ENCODE measurements around the gene ANK2. TPM values are rescaled to one million over a fixed set of nuclear protein-coding genes. Genes with fewer than 3 reads are reported as not detected.

Gene ANK2
- total RNA-seq, 2 experiments from 2014 or later = 1.7 to 3.2 TPM

DNA sequence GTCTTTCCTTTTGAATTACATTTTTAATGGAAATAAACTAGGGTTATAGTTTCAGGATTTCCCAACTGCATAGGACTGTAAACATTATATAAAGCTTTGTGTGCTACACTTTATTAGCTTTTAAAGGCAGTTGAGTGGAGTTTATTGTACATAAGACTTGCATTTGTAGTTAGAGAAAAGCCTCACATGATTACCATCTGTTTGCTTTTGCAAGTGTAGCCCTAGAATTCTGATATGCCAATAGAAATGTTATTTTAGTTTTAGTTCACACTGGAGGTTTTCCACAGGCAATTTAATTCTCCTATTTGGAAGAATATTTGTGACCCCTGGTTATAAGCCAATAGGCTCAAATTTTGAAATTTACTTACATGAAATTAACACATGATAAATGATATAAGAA, 41.3 kb upstream of the ANK2 start:
- H3K36me3 Mint-ChIP-seq (ENCODE audit: low read depth) = no peaks in the 10 kb centered on the region
- intact Hi-C loops (cut with micrococcal nuclease) = no loop called here
- ChIA-PET POLR2A (no interaction called here), CTCF (interaction anchor here (0.9 to 1.1 kb wide), 2 partner anchors 12 to 56 kb away, joined by 3 to 4 read pairs; no protein-coding TSS in a partner anchor)
- DNase-seq (no peak), ATAC-seq (no peak)
- TF ChIP-seq, protein P1, sequence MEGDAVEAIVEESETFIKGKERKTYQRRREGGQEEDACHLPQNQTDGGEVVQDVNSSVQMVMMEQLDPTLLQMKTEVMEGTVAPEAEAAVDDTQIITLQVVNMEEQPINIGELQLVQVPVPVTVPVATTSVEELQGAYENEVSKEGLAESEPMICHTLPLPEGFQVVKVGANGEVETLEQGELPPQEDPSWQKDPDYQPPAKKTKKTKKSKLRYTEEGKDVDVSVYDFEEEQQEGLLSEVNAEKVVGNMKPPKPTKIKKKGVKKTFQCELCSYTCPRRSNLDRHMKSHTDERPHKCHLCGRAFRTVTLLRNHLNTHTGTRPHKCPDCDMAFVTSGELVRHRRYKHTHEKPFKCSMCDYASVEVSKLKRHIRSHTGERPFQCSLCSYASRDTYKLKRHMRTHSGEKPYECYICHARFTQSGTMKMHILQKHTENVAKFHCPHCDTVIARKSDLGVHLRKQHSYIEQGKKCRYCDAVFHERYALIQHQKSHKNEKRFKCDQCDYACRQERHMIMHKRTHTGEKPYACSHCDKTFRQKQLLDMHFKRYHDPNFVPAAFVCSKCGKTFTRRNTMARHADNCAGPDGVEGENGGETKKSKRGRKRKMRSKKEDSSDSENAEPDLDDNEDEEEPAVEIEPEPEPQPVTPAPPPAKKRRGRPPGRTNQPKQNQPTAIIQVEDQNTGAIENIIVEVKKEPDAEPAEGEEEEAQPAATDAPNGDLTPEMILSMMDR (IDR thresholded peaks at IDR 0.05) = no peak
- H3K4me3 Mint-ChIP-seq = no peak overlapping the region
- H3K9me3 Mint-ChIP-seq = no peaks in the 10 kb centered on the region
- H3K27ac Mint-ChIP-seq = no peak overlapping the region
- H3K27me3 Mint-ChIP-seq = no peaks in the 10 kb centered on the region
- no peaks in the 10 kb centered on the region for H3K4me1 Mint-ChIP-seq (ENCODE audit: low read depth)

DNA sequence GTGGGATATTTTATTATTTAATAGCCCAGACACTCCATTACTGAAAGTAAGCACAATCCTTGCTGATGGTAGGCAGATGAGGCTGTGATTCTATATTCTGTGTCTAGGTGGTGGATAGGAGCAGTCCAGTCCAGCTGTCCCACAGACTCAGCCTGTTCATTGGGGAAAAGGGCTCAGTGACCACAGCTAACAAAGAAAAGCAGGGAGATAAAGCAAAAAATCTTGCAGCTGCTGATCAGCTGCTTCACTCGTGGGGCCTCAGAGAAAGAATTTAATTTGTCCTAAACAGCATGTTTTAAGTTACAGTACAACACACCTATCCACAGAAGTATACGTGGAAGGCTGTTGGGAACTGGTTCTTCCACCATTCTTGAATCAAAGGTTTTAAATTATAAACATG, 40.7 kb upstream of the ANK2 start:
- ChIA-PET POLR2A (no interaction called here), CTCF (interaction anchor here (0.9 kb wide), 1 partner anchor 57 kb away, joined by 3 read pairs; no protein-coding TSS in a partner anchor)
- no peaks in the 10 kb centered on the region for H3K9me3 Mint-ChIP-seq
- DNase-seq (no peak), ATAC-seq (no peak)
- intact Hi-C loops (cut with micrococcal nuclease) = no loop called here
- no peaks in the 10 kb centered on the region for H3K4me1 Mint-ChIP-seq (ENCODE audit: low read depth)
- H3K27ac Mint-ChIP-seq = no peak overlapping the region
- TF ChIP-seq, protein P1 (IDR thresholded peaks at IDR 0.05) = no peak
- no peak overlapping the region for H3K4me3 Mint-ChIP-seq
- H3K27me3 Mint-ChIP-seq = no peaks in the 10 kb centered on the region
- H3K36me3 Mint-ChIP-seq (ENCODE audit: low read depth) = no peaks in the 10 kb centered on the region

DNA sequence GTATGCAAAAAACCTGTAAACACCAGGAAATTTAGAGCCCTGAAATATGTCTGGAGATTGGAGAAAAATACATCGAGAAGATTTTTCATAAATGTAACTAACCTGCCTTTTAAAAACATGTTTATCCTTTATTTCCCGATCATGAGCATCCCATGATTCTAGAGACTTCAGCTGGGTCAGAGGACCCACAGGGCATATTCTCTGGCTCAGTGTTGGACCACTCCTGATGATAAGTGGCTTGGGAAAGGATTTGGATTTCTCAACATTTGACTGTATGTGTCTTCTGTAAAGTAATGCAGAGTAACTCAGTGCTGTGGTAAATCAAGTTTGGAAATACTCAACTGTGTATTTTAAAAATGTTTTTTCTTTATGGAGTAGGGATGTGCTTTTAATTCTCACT, 40.0 kb upstream of the ANK2 start:
- Mint-ChIP-seq H3K4me3 (no peak overlapping the region), H3K27me3 (no peaks in the 10 kb centered on the region), H3K9me3 (no peaks in the 10 kb centered on the region), H3K27ac (no peak overlapping the region), H3K36me3 (ENCODE audit: low read depth) (no peaks in the 10 kb centered on the region), H3K4me1 (ENCODE audit: low read depth) (no peaks in the 10 kb centered on the region)
- ChIA-PET POLR2A (no interaction called here), CTCF (no interaction called here)
- ATAC-seq = no peak
- TF ChIP-seq, protein P1 (IDR thresholded peaks at IDR 0.05) = no peak
- intact Hi-C loops (cut with micrococcal nuclease) = no loop called here
- DNase-seq = no peak

GRCh38 chr4:113012122-113012725, 37.2 kb upstream of the ANK2 start:
- Mint-ChIP-seq H3K27me3 (no peaks in the 10 kb centered on the region), H3K4me3 (no peak overlapping the region), H3K36me3 (ENCODE audit: low read depth) (no peaks in the 10 kb centered on the region), H3K27ac (no peak overlapping the region), H3K9me3 (no peaks in the 10 kb centered on the region), H3K4me1 (ENCODE audit: low read depth) (no peaks in the 10 kb centered on the region)
- ChIA-PET POLR2A (no interaction called here), CTCF (interaction anchor here (1.3 kb wide), 1 partner anchor 74 kb away, joined by 3 read pairs; no protein-coding TSS in a partner anchor)
- intact Hi-C loops (cut with micrococcal nuclease) = no loop called here
- ATAC-seq = no peak
- DNase-seq = no peak
- TF ChIP-seq, protein P1 (IDR thresholded peaks at IDR 0.05) = no peak

- Mint-ChIP-seq H3K4me1 (ENCODE audit: low read depth) (no peaks in the 10 kb centered on the region), H3K9me3 (no peaks in the 10 kb centered on the region), H3K27ac (no peak overlapping the region), H3K4me3 (no peak overlapping the region), H3K36me3 (ENCODE audit: low read depth) (no peaks in the 10 kb centered on the region), H3K27me3 (no peaks in the 10 kb centered on the region)
- TF ChIP-seq, protein P1 (IDR thresholded peaks at IDR 0.05) = no peak
- CTCF ChIA-PET = interaction anchor here (1.3 kb wide), 1 partner anchor 74 kb away, joined by 3 read pairs; no protein-coding TSS in a partner anchor
- intact Hi-C loops (cut with micrococcal nuclease) = no loop called here
- POLR2A ChIA-PET = no interaction called here
- no peak for DNase-seq
- ATAC-seq = no peak
Measured at GRCh38 chr4:113012786-113013185, 36.7 kb upstream of the ANK2 start.

All from activated CD8-positive, alpha-beta T cell treated with anti-CD3 and anti-CD28 coated beads for 36 hours (primary cell).